ENCODE data around the gene FAM9A. TPM values are rescaled to one million over a fixed set of nuclear protein-coding genes. Genes with fewer than 3 reads are reported as not detected.

FAM9A gene
- polyA plus RNA-seq (2013) = not detected

- Histone ChIP-seq H3K4me1 (ENCODE audit: control extremely low read depth in 1 of 4, control insufficient read depth in 4 of 4, insufficient read depth in 4 of 4, low read length in 3 of 4) (no peaks in the 10 kb centered on the region), H3K27ac (ENCODE audit: insufficient read depth in 1 of 2, low read depth in 1 of 2, low read length in 2 of 2, poor library complexity in 1 of 2, severe bottlenecking in 2 of 2) (no peak within 1 kb of the TSS), H3K9me3 (ENCODE audit: control extremely low read depth in 1 of 5, control insufficient read depth in 4 of 5, insufficient read depth in 2 of 5, low read depth in 1 of 5, low read length in 4 of 5) (no peaks in the 10 kb centered on the region), H3K36me3 (ENCODE audit: control insufficient read depth in 4 of 4, insufficient read depth in 4 of 4, low read length in 3 of 4) (no peaks in the 10 kb centered on the region), H3K27me3 (replicated peaks in 2 of 5; ENCODE audit: control insufficient read depth in 4 of 5, insufficient read depth in 5 of 5, low read length in 4 of 5) (no peaks in the 10 kb centered on the region), H3K4me3 (ENCODE audit: control insufficient read depth in 1 of 7, extremely low read depth in 1 of 7, insufficient read depth in 4 of 7, low read depth in 2 of 7, low read length in 6 of 7) (no peak within 1 kb of the TSS)
- ChIA-PET POLR2A (no interaction called here), CTCF (no interaction called here)
- over 99% methylated on average over 25 of the region's 32 CpGs for WGBS (ENCODE audit: insufficient coverage)
- no peak for DNase-seq
Measured at GRCh38 chrX:8801041-8801599, at the start of gene FAM9A. Gene FAM9A (minus strand): TSS chrX:8801383. CDS start chrX:8800171, 1,212 bp downstream.

GRCh38 chrX:8850478-8850877, 49.3 kb upstream of the FAM9A start:
- H3K4me1 ChIP-seq (ENCODE audit: control extremely low read depth in 1 of 4, control insufficient read depth in 4 of 4, insufficient read depth in 4 of 4, low read length in 3 of 4) = no peaks in the 10 kb centered on the region
- H3K27me3 ChIP-seq (replicated peaks in 2 of 5; ENCODE audit: control insufficient read depth in 4 of 5, insufficient read depth in 5 of 5, low read length in 4 of 5) = peaks cover 0 to 10% (median 0%) of the 10 kb centered on the region in 5 experiments
- H3K9me3 ChIP-seq (ENCODE audit: control extremely low read depth in 1 of 5, control insufficient read depth in 4 of 5, insufficient read depth in 2 of 5, low read depth in 1 of 5, low read length in 4 of 5) = no peaks in the 10 kb centered on the region
- no peaks in the 10 kb centered on the region for H3K36me3 ChIP-seq (ENCODE audit: control insufficient read depth in 4 of 4, insufficient read depth in 4 of 4, low read length in 3 of 4)
- ChIA-PET POLR2A (no interaction called here), CTCF (interaction anchor here (0.5 kb wide), 1 partner anchor 464 kb away, joined by 3 read pairs; no protein-coding TSS in a partner anchor)
- no peak for DNase-seq
- 86% methylated on average over 6 of the region's 6 CpGs for WGBS (ENCODE audit: insufficient coverage)
- no peak overlapping the region for H3K27ac ChIP-seq (ENCODE audit: insufficient read depth in 1 of 2, low read depth in 1 of 2, low read length in 2 of 2, poor library complexity in 1 of 2, severe bottlenecking in 2 of 2)
- no peak overlapping the region for H3K4me3 ChIP-seq (ENCODE audit: control insufficient read depth in 1 of 7, extremely low read depth in 1 of 7, insufficient read depth in 4 of 7, low read depth in 2 of 7, low read length in 6 of 7)

DNA sequence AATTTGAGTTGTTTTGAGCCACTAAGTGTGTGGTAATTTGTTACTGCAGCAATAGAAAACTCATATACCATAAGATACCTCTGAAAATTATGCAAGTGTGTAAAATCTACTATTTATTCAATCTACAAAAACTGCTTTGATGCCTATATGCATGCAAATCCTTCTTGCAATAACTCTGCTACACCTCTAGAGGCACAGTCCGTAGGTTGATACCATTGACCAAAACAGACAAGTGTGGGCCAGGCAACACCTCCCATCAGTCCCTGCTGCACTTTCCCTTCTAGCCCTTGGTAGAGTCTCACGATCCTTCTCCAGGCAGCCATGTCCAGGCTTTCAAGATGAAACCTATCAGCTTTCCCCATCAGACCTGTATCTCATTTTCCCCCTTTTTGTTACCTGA, 48.8 kb upstream of the FAM9A start:
- CTCF ChIA-PET = no interaction called here
- Histone ChIP-seq H3K27ac (ENCODE audit: insufficient read depth in 1 of 2, low read depth in 1 of 2, low read length in 2 of 2, poor library complexity in 1 of 2, severe bottlenecking in 2 of 2) (no peak overlapping the region), H3K36me3 (ENCODE audit: control insufficient read depth in 4 of 4, insufficient read depth in 4 of 4, low read length in 3 of 4) (no peaks in the 10 kb centered on the region), H3K4me3 (ENCODE audit: control insufficient read depth in 1 of 7, extremely low read depth in 1 of 7, insufficient read depth in 4 of 7, low read depth in 2 of 7, low read length in 6 of 7) (no peak overlapping the region), H3K9me3 (ENCODE audit: control extremely low read depth in 1 of 5, control insufficient read depth in 4 of 5, insufficient read depth in 2 of 5, low read depth in 1 of 5, low read length in 4 of 5) (no peaks in the 10 kb centered on the region), H3K4me1 (ENCODE audit: control extremely low read depth in 1 of 4, control insufficient read depth in 4 of 4, insufficient read depth in 4 of 4, low read length in 3 of 4) (no peaks in the 10 kb centered on the region), H3K27me3 (replicated peaks in 2 of 5; ENCODE audit: control insufficient read depth in 4 of 5, insufficient read depth in 5 of 5, low read length in 4 of 5) (peaks cover 0 to 15% (median 0%) of the 10 kb centered on the region in 5 experiments)
- POLR2A ChIA-PET = no interaction called here
- 85% methylated on average over 2 of the region's 2 CpGs for WGBS (ENCODE audit: insufficient coverage)
- peak in 2 of 3 donors; percentile 3 to 9 for DNase-seq

DNA sequence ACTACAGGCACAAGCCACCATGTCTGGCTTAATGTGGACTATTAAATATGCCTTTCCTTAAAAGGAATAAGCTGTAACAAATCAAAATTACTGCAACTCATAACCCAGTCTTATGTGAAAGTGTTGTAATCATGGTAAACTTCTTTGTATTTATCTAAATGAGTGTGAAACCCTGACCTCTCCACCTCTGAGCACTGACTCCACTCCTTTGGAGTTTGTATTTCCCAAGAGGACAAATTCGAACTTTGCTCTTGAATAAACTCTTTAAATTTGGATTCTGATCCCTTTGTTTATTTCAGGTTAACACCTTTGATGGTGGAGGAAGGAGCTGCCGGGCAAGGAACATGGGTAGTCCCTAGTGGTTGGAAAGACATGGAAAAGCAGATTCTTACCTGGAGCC, 48.3 kb upstream of the FAM9A start:
- no peaks in the 10 kb centered on the region for H3K9me3 ChIP-seq (ENCODE audit: control extremely low read depth in 1 of 5, control insufficient read depth in 4 of 5, insufficient read depth in 2 of 5, low read depth in 1 of 5, low read length in 4 of 5)
- CTCF ChIA-PET = no interaction called here
- DNase-seq = no peak
- POLR2A ChIA-PET = no interaction called here
- H3K27me3 ChIP-seq (replicated peaks in 2 of 5; ENCODE audit: control insufficient read depth in 4 of 5, insufficient read depth in 5 of 5, low read length in 4 of 5) = peaks cover 0 to 15% (median 0%) of the 10 kb centered on the region in 5 experiments
- 76% methylated on average over 2 of the region's 2 CpGs for WGBS (ENCODE audit: insufficient coverage)
- H3K4me1 ChIP-seq (ENCODE audit: control extremely low read depth in 1 of 4, control insufficient read depth in 4 of 4, insufficient read depth in 4 of 4, low read length in 3 of 4) = no peaks in the 10 kb centered on the region
- H3K4me3 ChIP-seq (ENCODE audit: control insufficient read depth in 1 of 7, extremely low read depth in 1 of 7, insufficient read depth in 4 of 7, low read depth in 2 of 7, low read length in 6 of 7) = no peak overlapping the region
- H3K36me3 ChIP-seq (ENCODE audit: control insufficient read depth in 4 of 4, insufficient read depth in 4 of 4, low read length in 3 of 4) = no peaks in the 10 kb centered on the region
- H3K27ac ChIP-seq (ENCODE audit: insufficient read depth in 1 of 2, low read depth in 1 of 2, low read length in 2 of 2, poor library complexity in 1 of 2, severe bottlenecking in 2 of 2) = no peak overlapping the region

DNA sequence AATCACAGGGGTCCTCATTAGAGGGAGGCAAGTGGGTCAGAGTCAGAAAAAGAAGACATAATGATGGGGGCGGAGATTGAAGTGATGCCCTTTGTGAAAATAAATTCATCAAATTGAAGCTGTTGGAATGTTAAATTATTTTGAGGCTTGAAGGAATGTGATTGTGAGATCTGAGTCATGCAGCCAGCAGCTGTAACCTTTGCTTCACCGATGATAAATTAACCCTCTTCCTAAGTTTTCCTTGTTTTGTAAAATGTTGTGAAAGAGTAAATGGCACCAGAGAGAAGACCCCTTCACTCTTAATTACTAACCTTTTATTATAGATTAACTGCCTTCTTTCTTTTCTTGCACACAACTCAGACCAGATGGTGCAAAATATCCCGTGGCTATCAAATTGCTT, 47.7 kb upstream of the FAM9A start:
- DNase-seq = no peak
- WGBS (ENCODE audit: insufficient coverage) = 100% methylated on average over 1 of the region's 3 CpGs
- POLR2A ChIA-PET = no interaction called here

GRCh38 chrX:8848441-8848840, 47.3 kb upstream of the FAM9A start:
- CTCF ChIA-PET = no interaction called here
- POLR2A ChIA-PET = no interaction called here
- no peaks in the 10 kb centered on the region for H3K36me3 ChIP-seq (ENCODE audit: control insufficient read depth in 4 of 4, insufficient read depth in 4 of 4, low read length in 3 of 4)
- H3K27me3 ChIP-seq (replicated peaks in 2 of 5; ENCODE audit: control insufficient read depth in 4 of 5, insufficient read depth in 5 of 5, low read length in 4 of 5) = peaks cover 0 to 15% (median 0%) of the 10 kb centered on the region in 5 experiments
- no peak overlapping the region for H3K27ac ChIP-seq (ENCODE audit: insufficient read depth in 1 of 2, low read depth in 1 of 2, low read length in 2 of 2, poor library complexity in 1 of 2, severe bottlenecking in 2 of 2)
- no peaks in the 10 kb centered on the region for H3K9me3 ChIP-seq (ENCODE audit: control extremely low read depth in 1 of 5, control insufficient read depth in 4 of 5, insufficient read depth in 2 of 5, low read depth in 1 of 5, low read length in 4 of 5)
- WGBS (ENCODE audit: insufficient coverage) = 65% methylated on average over 3 of the region's 3 CpGs
- H3K4me3 ChIP-seq (ENCODE audit: control insufficient read depth in 1 of 7, extremely low read depth in 1 of 7, insufficient read depth in 4 of 7, low read depth in 2 of 7, low read length in 6 of 7) = no peak overlapping the region
- H3K4me1 ChIP-seq (ENCODE audit: control extremely low read depth in 1 of 4, control insufficient read depth in 4 of 4, insufficient read depth in 4 of 4, low read length in 3 of 4) = no peaks in the 10 kb centered on the region
- DNase-seq = no peak

More for the DNA sequence above, 47.7 kb upstream of the FAM9A start:
- CTCF ChIA-PET = no interaction called here
- H3K9me3 ChIP-seq (ENCODE audit: control extremely low read depth in 1 of 5, control insufficient read depth in 4 of 5, insufficient read depth in 2 of 5, low read depth in 1 of 5, low read length in 4 of 5) = no peaks in the 10 kb centered on the region
- no peak overlapping the region for H3K27ac ChIP-seq (ENCODE audit: insufficient read depth in 1 of 2, low read depth in 1 of 2, low read length in 2 of 2, poor library complexity in 1 of 2, severe bottlenecking in 2 of 2)
- no peaks in the 10 kb centered on the region for H3K4me1 ChIP-seq (ENCODE audit: control extremely low read depth in 1 of 4, control insufficient read depth in 4 of 4, insufficient read depth in 4 of 4, low read length in 3 of 4)
- no peak overlapping the region for H3K4me3 ChIP-seq (ENCODE audit: control insufficient read depth in 1 of 7, extremely low read depth in 1 of 7, insufficient read depth in 4 of 7, low read depth in 2 of 7, low read length in 6 of 7)
- no peaks in the 10 kb centered on the region for H3K36me3 ChIP-seq (ENCODE audit: control insufficient read depth in 4 of 4, insufficient read depth in 4 of 4, low read length in 3 of 4)
- H3K27me3 ChIP-seq (replicated peaks in 2 of 5; ENCODE audit: control insufficient read depth in 4 of 5, insufficient read depth in 5 of 5, low read length in 4 of 5) = peaks cover 0 to 15% (median 0%) of the 10 kb centered on the region in 5 experiments

GRCh38 chrX:8847360-8847759, 46.2 kb upstream of the FAM9A start:
- Histone ChIP-seq H3K27ac (ENCODE audit: insufficient read depth in 1 of 2, low read depth in 1 of 2, low read length in 2 of 2, poor library complexity in 1 of 2, severe bottlenecking in 2 of 2) (no peak overlapping the region), H3K4me1 (ENCODE audit: control extremely low read depth in 1 of 4, control insufficient read depth in 4 of 4, insufficient read depth in 4 of 4, low read length in 3 of 4) (no peaks in the 10 kb centered on the region), H3K27me3 (replicated peaks in 2 of 5; ENCODE audit: control insufficient read depth in 4 of 5, insufficient read depth in 5 of 5, low read length in 4 of 5) (peaks cover 0 to 15% (median 0%) of the 10 kb centered on the region in 5 experiments), H3K9me3 (ENCODE audit: control extremely low read depth in 1 of 5, control insufficient read depth in 4 of 5, insufficient read depth in 2 of 5, low read depth in 1 of 5, low read length in 4 of 5) (no peaks in the 10 kb centered on the region), H3K4me3 (ENCODE audit: control insufficient read depth in 1 of 7, extremely low read depth in 1 of 7, insufficient read depth in 4 of 7, low read depth in 2 of 7, low read length in 6 of 7) (no peak overlapping the region), H3K36me3 (ENCODE audit: control insufficient read depth in 4 of 4, insufficient read depth in 4 of 4, low read length in 3 of 4) (no peaks in the 10 kb centered on the region)
- no CpG with 5 or more reads among the region's 1 CpG for WGBS (ENCODE audit: insufficient coverage)
- no peak for DNase-seq
- ChIA-PET CTCF (no interaction called here), POLR2A (no interaction called here)

Data from common myeloid progenitor, CD34-positive (primary cell).